ENCODE measurements around the gene ALG14.
A peak's percentile ranks its signal among the peaks of the same experiment; 100 is the strongest.

Gene ALG14

DNA sequence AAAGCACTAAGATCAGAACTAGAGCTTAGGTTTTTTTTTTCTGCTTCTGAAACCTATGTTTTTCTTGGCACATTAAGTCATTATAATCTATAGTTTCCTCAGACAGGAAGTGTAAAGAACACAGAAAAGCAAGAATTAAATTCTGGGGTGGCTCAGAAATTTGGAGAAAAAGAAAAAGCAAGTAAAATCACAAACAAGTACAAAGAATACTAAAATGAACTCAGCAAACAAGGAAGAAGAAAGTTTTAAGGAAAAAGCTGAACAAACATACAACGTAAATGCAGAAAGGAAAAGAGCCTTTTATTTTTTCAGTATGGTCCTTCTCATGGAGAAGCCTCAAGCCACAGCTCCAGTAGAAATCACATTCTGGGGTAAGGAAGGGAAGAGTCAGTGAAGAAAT is 137.3 kb downstream of the ALG14 start:
- Histone ChIP-seq H3K4me1 (ENCODE audit: control insufficient read depth, insufficient read depth, low read length) (peaks cover 29% of the 10 kb centered on the region), H3K27me3 (ENCODE audit: control insufficient read depth, insufficient read depth, low read length) (no peaks in the 10 kb centered on the region), H3K9ac (ENCODE audit: low read depth, low read length) (no peak overlapping the region), H3K36me3 (ENCODE audit: control insufficient read depth, insufficient read depth, low read length) (0 out of 2 replicates have a peak, but pooled peaks cover 3% of the 10 kb centered on the region), H3K27ac (ENCODE audit: low read depth, low read length) (no peak overlapping the region), H3K9me3 (ENCODE audit: control insufficient read depth, insufficient read depth, low read length) (no peaks in the 10 kb centered on the region), H3K4me3 (ENCODE audit: low read depth, low read length) (no peak overlapping the region)

DNA sequence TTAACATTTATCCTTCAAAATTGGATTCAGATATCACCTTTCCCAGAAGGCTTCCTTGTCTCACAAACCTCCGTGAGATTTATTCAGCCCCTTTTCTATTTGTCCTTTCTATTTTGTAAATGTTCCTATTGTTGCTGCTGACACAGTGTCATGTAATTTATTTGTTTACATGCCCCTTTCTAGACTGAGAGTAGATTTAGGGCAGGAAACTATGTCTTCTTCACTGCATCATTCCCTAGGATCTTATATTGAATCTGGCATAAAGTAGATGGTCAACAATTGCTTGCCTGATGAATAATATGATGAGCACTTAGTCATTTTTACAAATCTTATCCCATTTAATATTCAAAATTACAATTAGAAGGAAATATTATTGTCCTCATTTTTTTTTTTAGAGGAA is 137.7 kb downstream of the ALG14 start:
- no peaks in the 10 kb centered on the region for H3K27me3 ChIP-seq (ENCODE audit: control insufficient read depth, insufficient read depth, low read length)
- no peak overlapping the region for H3K4me3 ChIP-seq (ENCODE audit: low read depth, low read length)
- H3K36me3 ChIP-seq (ENCODE audit: control insufficient read depth, insufficient read depth, low read length) = 0 out of 2 replicates have a peak, but pooled peaks cover 3% of the 10 kb centered on the region
- H3K4me1 ChIP-seq (ENCODE audit: control insufficient read depth, insufficient read depth, low read length) = peaks cover 29% of the 10 kb centered on the region
- H3K9ac ChIP-seq (ENCODE audit: low read depth, low read length) = no peak overlapping the region
- no peaks in the 10 kb centered on the region for H3K9me3 ChIP-seq (ENCODE audit: control insufficient read depth, insufficient read depth, low read length)
- no peak overlapping the region for H3K27ac ChIP-seq (ENCODE audit: low read depth, low read length)

DNA sequence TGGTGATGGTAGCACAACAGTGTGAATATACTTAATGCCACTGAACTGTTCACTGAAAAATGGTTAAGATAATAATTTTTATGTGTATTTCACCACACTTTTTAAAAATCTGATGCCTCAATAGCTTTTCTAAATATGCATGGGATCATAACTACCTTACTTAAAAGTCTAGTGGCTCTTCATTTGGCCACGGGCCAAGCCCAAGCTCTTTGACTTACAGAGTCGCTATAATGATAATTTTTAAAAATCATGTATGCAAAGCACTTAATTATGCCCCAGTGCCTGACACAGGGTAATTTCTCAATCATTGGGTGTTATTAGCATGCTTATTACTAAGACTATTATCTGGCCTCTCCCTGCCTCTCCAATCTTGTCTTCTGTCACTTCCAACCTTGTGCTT is 138.2 kb downstream of the ALG14 start:
- Histone ChIP-seq H3K9me3 (ENCODE audit: control insufficient read depth, insufficient read depth, low read length) (no peaks in the 10 kb centered on the region), H3K4me3 (ENCODE audit: low read depth, low read length) (no peak overlapping the region), H3K9ac (ENCODE audit: low read depth, low read length) (no peak overlapping the region), H3K36me3 (ENCODE audit: control insufficient read depth, insufficient read depth, low read length) (0 out of 2 replicates have a peak, but pooled peaks cover 3% of the 10 kb centered on the region), H3K27ac (ENCODE audit: low read depth, low read length) (no peak overlapping the region), H3K4me1 (ENCODE audit: control insufficient read depth, insufficient read depth, low read length) (peaks cover 32% of the 10 kb centered on the region), H3K27me3 (ENCODE audit: control insufficient read depth, insufficient read depth, low read length) (no peaks in the 10 kb centered on the region)

DNA sequence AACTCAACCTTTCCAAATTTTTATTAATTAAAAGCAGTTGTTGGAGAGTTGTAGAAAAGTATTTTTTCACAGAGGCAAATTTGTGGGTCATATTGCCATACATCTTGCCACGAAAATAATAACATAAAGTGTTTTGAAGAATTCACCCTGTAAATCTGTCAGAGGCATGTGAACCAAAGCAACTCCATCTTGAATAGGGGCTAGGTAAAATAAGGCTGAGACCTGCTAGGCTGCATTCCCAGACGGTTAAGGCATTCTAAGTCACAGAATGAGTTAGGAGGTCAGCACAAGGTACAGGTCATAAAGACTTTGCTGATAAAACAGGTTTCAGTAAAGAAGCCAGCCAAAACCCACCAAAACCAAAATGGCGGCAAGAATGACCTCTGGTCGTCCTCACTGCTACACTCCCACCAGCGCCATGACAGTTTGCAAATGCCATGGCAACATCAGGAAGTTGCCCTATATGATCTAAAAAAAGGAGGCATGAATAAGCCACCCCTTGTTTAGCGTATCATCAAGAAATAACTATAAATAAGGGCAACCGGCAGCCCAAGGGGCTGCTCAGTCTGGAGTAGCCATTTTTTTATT is 141.4 kb downstream of the ALG14 start:
- Histone ChIP-seq H3K27ac (ENCODE audit: low read depth, low read length) (no peak overlapping the region), H3K4me1 (ENCODE audit: control insufficient read depth, insufficient read depth, low read length) (peaks cover 38% of the 10 kb centered on the region)

DNA sequence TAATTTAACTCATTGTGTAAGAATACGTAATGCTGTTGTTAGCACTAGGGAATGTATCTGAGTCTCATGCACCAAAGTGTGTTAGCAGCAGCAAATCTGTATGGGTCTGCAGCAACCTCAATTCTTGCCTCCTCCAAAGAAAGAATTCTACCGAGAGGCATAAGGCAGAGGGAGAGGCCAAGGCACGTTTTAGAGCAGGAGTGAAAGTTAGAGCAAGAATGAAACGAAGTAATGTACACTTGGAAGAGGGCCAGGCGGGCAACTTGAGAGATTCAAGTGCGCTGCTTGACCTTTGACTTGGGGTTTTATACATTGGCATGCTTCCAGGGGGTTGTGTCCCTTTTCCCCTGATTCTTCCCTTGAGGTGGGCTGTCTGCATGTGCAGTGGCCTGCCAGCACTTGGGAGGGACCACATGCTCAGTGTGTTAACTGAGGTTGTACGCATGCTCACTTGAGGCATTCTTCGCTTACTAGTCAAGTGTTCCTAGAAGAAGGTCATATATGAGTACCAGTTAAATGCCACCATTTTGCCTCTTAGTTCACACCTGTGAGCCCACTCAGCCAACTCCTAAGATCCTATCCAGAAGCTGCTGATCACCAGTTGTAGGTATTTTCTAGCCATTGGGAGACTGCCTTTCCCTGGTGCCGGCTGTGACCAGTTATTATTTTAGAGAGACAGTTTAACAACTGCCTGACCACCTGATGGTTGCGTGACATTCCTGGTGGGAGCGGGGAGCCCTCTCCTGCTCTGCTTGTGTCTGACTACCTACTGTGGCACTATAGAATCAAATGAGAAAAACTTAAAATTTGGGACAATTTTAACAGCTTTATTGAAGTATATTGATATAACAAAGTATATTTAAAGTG is 143.2 kb downstream of the ALG14 start:
- Histone ChIP-seq H3K27ac (ENCODE audit: low read depth, low read length) (no peak overlapping the region), H3K9ac (ENCODE audit: low read depth, low read length) (no peak overlapping the region), H3K4me3 (ENCODE audit: low read depth, low read length) (no peak overlapping the region), H3K27me3 (ENCODE audit: control insufficient read depth, insufficient read depth, low read length) (no peaks in the 10 kb centered on the region), H3K36me3 (ENCODE audit: control insufficient read depth, insufficient read depth, low read length) (0 out of 2 replicates have a peak, but pooled peaks cover 3% of the 10 kb centered on the region), H3K4me1 (ENCODE audit: control insufficient read depth, insufficient read depth, low read length) (peaks cover 28% of the 10 kb centered on the region), H3K9me3 (ENCODE audit: control insufficient read depth, insufficient read depth, low read length) (no peaks in the 10 kb centered on the region)

More for the DNA sequence above, 141.4 kb downstream of the ALG14 start:
- H3K9ac ChIP-seq (ENCODE audit: low read depth, low read length) = no peak overlapping the region
- H3K27me3 ChIP-seq (ENCODE audit: control insufficient read depth, insufficient read depth, low read length) = no peaks in the 10 kb centered on the region
- H3K4me3 ChIP-seq (ENCODE audit: low read depth, low read length) = no peak overlapping the region
- no peaks in the 10 kb centered on the region for H3K9me3 ChIP-seq (ENCODE audit: control insufficient read depth, insufficient read depth, low read length)
- 0 out of 2 replicates have a peak, but pooled peaks cover 3% of the 10 kb centered on the region for H3K36me3 ChIP-seq (ENCODE audit: control insufficient read depth, insufficient read depth, low read length)

DNA sequence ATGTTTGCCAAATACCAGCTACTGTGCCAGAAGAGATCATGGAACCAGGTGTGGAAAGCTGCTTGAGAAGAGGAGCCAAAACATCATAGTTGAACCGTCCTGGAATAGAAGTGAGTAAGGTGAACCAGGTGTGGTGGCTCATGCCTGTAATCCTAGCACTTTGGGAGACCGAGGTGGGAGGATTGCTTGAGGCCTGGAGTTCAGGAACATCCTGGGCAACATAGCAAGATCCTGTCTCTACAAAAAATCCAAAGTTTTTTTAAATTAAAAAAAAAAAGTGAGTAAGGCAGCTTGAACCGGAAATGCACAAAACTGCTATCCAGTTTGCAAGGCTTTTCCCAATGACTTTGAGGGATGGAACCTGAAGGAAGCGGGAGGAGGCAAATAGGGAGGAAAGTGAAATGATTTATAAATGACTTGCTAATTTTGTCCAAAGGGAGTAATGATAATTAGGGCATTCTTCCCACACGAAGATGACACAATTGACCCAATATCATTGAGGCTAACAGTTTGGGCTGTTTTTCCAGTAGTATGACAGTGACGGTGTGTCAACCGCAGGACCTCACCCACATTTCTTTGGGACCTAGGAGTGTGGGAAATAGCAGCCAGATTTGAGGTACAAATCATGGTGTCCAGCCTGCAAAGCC is 144.3 kb downstream of the ALG14 start:
- peaks cover 37% of the 10 kb centered on the region for H3K4me1 ChIP-seq (ENCODE audit: control insufficient read depth, insufficient read depth, low read length)
- peaks cover 8% of the 10 kb centered on the region for H3K36me3 ChIP-seq (ENCODE audit: control insufficient read depth, insufficient read depth, low read length)
- no peaks in the 10 kb centered on the region for H3K9me3 ChIP-seq (ENCODE audit: control insufficient read depth, insufficient read depth, low read length)
- peak overlapping the region; percentile 68 for H3K9ac ChIP-seq (ENCODE audit: low read depth, low read length)
- no peaks in the 10 kb centered on the region for H3K27me3 ChIP-seq (ENCODE audit: control insufficient read depth, insufficient read depth, low read length)
- peak overlapping the region; percentile 56 for H3K4me3 ChIP-seq (ENCODE audit: low read depth, low read length)
- H3K27ac ChIP-seq (ENCODE audit: low read depth, low read length) = peak overlapping the region; percentile 88

DNA sequence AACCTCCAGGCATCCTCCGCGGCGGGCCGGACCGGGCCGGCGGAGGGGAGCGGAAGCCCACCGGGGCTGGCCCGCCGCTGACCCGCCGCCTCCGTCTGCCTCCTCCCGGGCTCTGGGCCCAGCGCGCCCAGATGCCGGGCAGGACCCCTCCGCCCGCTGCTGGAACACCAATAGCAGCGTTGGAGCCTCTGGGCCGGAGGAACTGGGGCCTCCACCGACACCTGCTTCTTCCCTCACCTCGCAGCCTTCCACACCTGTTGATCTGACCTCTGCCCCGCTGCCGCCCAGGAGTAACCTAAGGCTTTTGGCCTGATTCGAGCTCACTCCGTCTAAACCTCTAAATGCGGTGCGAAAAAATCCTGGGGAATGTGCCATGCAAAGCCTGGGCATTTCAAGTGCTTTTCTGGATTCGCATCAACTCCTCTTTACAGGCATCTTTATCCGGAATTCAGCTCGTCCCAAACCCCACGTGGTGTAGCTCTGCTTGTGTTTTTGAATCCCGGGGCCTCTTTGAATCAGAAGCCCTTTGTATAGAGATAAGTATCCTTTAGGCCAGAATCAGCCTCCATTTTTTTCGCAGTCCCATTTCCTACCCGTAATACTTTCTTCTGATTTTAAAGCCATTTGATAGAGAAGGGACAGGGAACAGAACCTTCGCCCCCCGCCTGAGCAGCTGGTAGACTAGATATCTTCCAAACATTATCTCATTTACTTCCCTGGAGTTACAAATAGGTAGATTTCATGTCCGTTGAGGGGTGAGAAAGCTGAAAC is 145.2 kb downstream of the ALG14 start:
- peak overlapping the region; percentile 68 for H3K9ac ChIP-seq (ENCODE audit: low read depth, low read length)
- peak overlapping the region; percentile 88 for H3K27ac ChIP-seq (ENCODE audit: low read depth, low read length)
- no peaks in the 10 kb centered on the region for H3K27me3 ChIP-seq (ENCODE audit: control insufficient read depth, insufficient read depth, low read length)

DNA sequence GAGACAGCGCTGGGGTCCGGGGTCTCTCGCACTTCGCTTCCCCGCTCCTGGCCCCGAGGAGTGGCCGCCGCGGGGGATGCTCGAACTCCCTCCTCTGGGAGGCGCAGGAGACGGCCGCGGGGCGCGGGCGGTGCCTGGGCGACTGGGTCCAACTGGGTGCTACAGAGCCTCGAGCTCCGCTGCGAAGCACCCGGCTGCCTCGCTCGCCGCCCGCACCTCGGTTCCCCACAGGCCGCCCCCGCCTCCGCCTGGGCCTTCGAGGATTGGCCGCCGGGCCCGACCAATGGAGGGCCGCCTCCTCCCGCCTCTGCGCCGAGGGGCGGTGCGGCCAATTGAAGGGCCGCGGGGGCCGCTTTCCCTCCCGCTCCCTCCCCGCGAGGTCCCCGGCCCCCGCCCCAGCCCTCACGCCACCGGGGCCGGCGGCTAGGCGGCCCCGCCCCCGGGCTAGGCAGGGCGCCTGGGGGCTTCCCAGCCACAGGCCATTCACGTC is 145.8 kb downstream of the ALG14 start, which contains the start of gene CNN3:
Gene CNN3 (minus strand): TSS at position 196 of the 490 bp plus-strand sequence. CDS start 216 bp downstream, outside the sequence.
- H3K9me3 ChIP-seq (ENCODE audit: control insufficient read depth, insufficient read depth, low read length) = no peaks in the 10 kb centered on the region
- H3K9ac ChIP-seq (ENCODE audit: low read depth, low read length) = peak within 1 kb of the TSS; percentile 91
- peaks cover 16% of the 10 kb centered on the region for H3K36me3 ChIP-seq (ENCODE audit: control insufficient read depth, insufficient read depth, low read length)
- no peaks in the 10 kb centered on the region for H3K27me3 ChIP-seq (ENCODE audit: control insufficient read depth, insufficient read depth, low read length)
- peak within 1 kb of the TSS; percentile 74 for H3K4me3 ChIP-seq (ENCODE audit: low read depth, low read length)
- H3K27ac ChIP-seq (ENCODE audit: low read depth, low read length) = peak within 1 kb of the TSS; percentile 99
- peaks cover 50% of the 10 kb centered on the region for H3K4me1 ChIP-seq (ENCODE audit: control insufficient read depth, insufficient read depth, low read length)

More for the DNA sequence above, 145.2 kb downstream of the ALG14 start:
- H3K36me3 ChIP-seq (ENCODE audit: control insufficient read depth, insufficient read depth, low read length) = peaks cover 14% of the 10 kb centered on the region
- no peaks in the 10 kb centered on the region for H3K9me3 ChIP-seq (ENCODE audit: control insufficient read depth, insufficient read depth, low read length)
- peak overlapping the region; percentile 56 for H3K4me3 ChIP-seq (ENCODE audit: low read depth, low read length)
- peaks cover 45% of the 10 kb centered on the region for H3K4me1 ChIP-seq (ENCODE audit: control insufficient read depth, insufficient read depth, low read length)

DNA sequence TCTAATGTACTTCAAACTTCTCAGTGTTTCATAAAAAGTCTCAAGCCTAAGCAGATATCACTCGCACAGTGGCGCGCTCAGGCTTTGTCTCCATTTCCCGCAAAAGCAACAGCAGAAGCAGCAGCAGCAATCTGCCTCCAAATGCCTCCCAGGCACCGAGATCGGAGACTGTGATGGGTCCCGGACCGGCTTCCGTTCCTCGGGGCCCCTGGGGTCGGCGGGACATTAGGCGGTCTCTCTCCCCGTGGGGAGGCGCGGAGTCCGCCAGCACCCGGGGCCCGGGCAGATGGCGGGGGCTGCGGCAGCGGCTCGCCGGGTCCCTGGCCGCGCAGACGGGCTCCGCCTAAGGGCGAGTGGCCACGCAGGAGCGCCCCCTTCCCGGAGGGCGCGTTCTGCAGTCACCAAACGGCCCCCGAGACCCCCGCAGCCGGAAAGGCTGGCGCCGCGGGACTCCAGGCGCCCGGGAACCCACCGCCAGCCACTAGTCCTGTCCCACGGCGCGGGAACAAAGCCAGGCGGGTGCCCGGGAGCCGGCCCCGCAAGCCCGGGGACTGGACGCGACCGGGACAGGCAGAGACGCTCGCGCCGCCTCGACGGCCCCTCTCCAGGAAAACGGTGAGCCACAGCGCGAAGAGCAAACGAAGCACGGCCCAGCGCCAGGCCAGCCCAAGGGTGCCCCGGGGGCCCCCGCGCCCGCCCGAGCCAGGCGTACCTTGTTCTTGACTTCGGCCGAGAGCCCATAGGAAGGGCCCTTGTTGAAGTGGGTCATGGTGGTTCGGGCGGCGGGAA is 146.4 kb downstream of the ALG14 start:
- Histone ChIP-seq H3K36me3 (ENCODE audit: control insufficient read depth, insufficient read depth, low read length) (peaks cover 20% of the 10 kb centered on the region), H3K27me3 (ENCODE audit: control insufficient read depth, insufficient read depth, low read length) (no peaks in the 10 kb centered on the region), H3K9me3 (ENCODE audit: control insufficient read depth, insufficient read depth, low read length) (no peaks in the 10 kb centered on the region), H3K4me3 (ENCODE audit: low read depth, low read length) (peak overlapping the region; percentile 74), H3K4me1 (ENCODE audit: control insufficient read depth, insufficient read depth, low read length) (peaks cover 53% of the 10 kb centered on the region), H3K27ac (ENCODE audit: low read depth, low read length) (peak overlapping the region; percentile 99), H3K9ac (ENCODE audit: low read depth, low read length) (peak overlapping the region; percentile 91)

All from HUES48 (cell line).